Colonic mucosa (tissue), 4 donors: ENCODE results near the gene B4GALNT2. TPM values are rescaled to one million over a fixed set of nuclear protein-coding genes. Genes with fewer than 3 reads are reported as not detected.
"Not testable (repeated sequence)": the region's sequence is repeated elsewhere in the genome, so short reads cannot be mapped to it uniquely, and the experiment has no call there.

Experiments
- DNase-seq: peaks from one replicate; pipeline ENCODE4 v3.0.0-alpha.2; 2020
- H3K27ac ChIP-seq: fragments of 200-600 bp; one replicate; pipeline ENCODE4 v1.8.0; 2021
- H3K27me3 ChIP-seq: fragments of 200-600 bp; one replicate; pipeline ENCODE4 v1.8.0; 2021
- H3K36me3 ChIP-seq: fragments of 200-600 bp; one replicate; pipeline ENCODE4 v1.8.0; 2021
- H3K4me1 ChIP-seq: fragments of 200-600 bp; one replicate; pipeline ENCODE4 v1.8.0; 2021; ENCODE audit warnings: mild to moderate bottlenecking
- H3K4me3 ChIP-seq: fragments of 200-600 bp; one replicate; pipeline ENCODE4 v1.8.0; 2021
- H3K9ac ChIP-seq, 2 donors: one replicate each; pipeline ENCODE4 v1.7.0; 2013; ENCODE audit warnings: control low read depth in 2 of 2, low read depth in 2 of 2, low read length in 2 of 2
- H3K9me3 ChIP-seq: fragments of 200-600 bp; one replicate; pipeline ENCODE4 v1.8.0; 2021
- CTCF ChIP-seq: fragments of 200-600 bp; IDR thresholded peaks from one replicate; pipeline ENCODE4 v1.8.0; 2022; ENCODE audit warnings: antibody characterized with exemption, mild to moderate bottlenecking
- intact Hi-C: fragments of 100-400 bp; cut with DNase I; formaldehyde crosslinking; loops from one replicate; pipeline ENCODE4 v1.14.1; 2022
- total RNA-seq, 2 donors: library from RNA; stranded (reverse); fragmentation: NEBNext Ultra II Directional in 1 of 2; extraction: Animal tissue kit (Norgen Biotek cat#: 25700) in 1 of 2; gene quantifications; one replicate each; pipeline ENCODE4 v1.2.1, GENCODE V29; 2021
- donor health status: healthy.
- donor health status: DM: no; HTN: no; CAD: no.
- donor health status: DM: no; HTN: no; CAD: no.

B4GALNT2 gene
- total RNA-seq, 2 donors from 2014 or later, result 13.3 to 26.8 TPM

GRCh38 chr17:49122566-49122965 is 10.0 kb upstream of the B4GALNT2 start:
- H3K27me3 ChIP-seq, result no peaks in the 10 kb centered on the region
- no peak overlapping the region for H3K4me3 ChIP-seq
- no peak overlapping the region for H3K27ac ChIP-seq
- no peak for TF ChIP-seq CTCF
- H3K9ac ChIP-seq, result no peak overlapping the region
- no peak for DNase-seq
- no peaks in the 10 kb centered on the region for H3K36me3 ChIP-seq
- intact Hi-C loops, result no loop called here
- H3K9me3 ChIP-seq, result no peaks in the 10 kb centered on the region
- H3K4me1 ChIP-seq, result no peaks in the 10 kb centered on the region

- no peak for TF ChIP-seq CTCF
- intact Hi-C loops, result no loop called here
- no peak overlapping the region for H3K4me3 ChIP-seq
- no peaks in the 10 kb centered on the region for H3K27me3 ChIP-seq
- H3K9me3 ChIP-seq, result no peaks in the 10 kb centered on the region
- no peaks in the 10 kb centered on the region for H3K36me3 ChIP-seq
- no peak for DNase-seq
- H3K4me1 ChIP-seq, result no peaks in the 10 kb centered on the region
- no peak overlapping the region for H3K9ac ChIP-seq
- H3K27ac ChIP-seq, result no peak overlapping the region
Observed at GRCh38 chr17:49123061-49123460, 9.5 kb upstream of the B4GALNT2 start.

DNA sequence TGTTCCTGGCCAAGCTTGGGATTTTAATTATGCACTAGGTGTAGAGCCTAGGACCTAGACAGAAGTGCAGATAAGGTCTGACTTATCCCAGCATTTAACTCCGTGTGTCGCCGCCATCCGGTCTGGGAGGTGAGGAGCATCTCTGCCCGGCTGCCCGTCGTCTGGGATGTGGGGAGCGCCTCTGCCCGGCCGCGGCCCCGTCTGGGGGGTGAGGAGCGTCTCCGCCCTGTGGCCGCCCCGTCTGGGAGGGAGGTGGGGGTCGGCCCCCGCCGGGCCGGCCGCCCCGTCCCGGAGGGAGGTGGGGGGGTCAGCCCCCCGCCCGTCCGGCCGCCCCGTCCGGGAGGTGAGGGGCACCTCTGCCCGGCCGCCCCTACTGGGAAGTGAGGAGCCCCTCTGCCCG is 7.1 kb upstream of the B4GALNT2 start:
- Histone ChIP-seq H3K9ac (no peak overlapping the region), H3K9me3 (no peaks in the 10 kb centered on the region), H3K4me1 (no peaks in the 10 kb centered on the region), H3K27me3 (no peaks in the 10 kb centered on the region), H3K27ac (no peak overlapping the region), H3K4me3 (no peak overlapping the region), H3K36me3 (no peaks in the 10 kb centered on the region)
- no peak for TF ChIP-seq CTCF
- no peak for DNase-seq
- intact Hi-C loops, result no loop called here

DNA sequence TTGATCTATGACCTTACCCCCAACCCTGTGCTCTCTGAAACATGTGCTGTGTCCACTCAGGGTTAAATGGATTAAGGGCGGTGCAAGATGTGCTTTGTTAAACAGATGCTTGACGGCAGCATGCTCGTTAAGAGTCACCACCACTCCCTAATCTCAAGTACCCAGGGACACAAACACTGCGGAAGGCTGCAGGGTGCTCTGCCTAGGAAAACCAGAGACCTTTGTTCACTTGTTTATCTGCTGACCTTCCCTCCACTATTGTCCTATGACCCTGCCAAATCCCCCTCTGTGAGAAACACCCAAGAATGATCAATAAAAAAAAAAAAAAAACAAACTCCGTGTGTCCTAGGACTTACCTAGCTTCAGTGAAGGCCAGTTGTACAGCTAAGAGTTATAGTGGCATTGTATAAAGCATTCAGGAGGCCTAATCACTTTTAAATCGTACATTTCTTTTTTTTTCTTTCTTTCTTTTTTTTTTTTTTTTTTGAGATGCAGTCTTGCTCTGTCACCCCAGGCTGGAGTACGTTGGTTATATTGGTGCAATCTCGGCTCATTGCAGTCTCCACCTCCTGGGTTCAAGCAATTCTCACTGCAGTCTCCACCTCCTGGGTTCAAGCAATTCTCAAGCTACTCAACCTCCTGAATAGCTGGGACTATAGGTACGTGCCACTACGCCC is 6.2 kb upstream of the B4GALNT2 start:
- H3K4me1 ChIP-seq, H3K4me3 ChIP-seq, H3K27me3 ChIP-seq, intact Hi-C loops, H3K9me3 ChIP-seq, H3K36me3 ChIP-seq, H3K9ac ChIP-seq: not testable (repeated sequence)
- H3K27ac ChIP-seq, result peak overlapping the region; percentile 57
- peak; percentile 49 for DNase-seq

DNA sequence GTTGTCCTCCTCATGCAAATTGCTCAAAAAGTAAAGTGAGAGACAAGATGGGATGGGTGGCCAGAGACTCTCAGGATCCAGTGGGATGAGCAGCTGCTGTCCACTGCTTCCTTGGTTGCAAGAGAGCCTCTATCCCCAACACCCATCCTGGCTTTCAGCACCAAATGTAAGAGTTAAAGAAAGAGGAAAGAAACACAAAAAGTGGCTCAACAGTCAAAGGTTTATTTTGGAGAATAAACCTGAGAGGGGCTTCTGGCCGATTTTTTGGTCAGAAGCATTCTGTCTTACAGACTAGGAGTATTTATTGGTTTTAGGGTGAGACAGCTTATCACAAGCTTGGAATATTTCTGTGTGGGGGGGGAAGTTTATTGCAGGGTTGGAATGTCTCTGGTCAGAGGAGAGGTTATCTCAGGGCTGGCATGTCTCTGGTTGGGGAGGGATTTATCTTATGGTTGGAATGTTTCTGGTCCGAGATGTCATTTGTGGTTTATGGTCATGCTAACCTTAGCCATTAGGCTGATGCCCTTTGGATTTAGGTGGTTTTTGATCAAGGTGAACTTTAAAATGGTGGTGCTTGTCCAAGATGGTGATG is 3.1 kb upstream of the B4GALNT2 start:
- H3K27ac ChIP-seq, intact Hi-C loops, H3K4me1 ChIP-seq, H3K36me3 ChIP-seq, H3K9ac ChIP-seq, DNase-seq, H3K9me3 ChIP-seq, H3K4me3 ChIP-seq: not testable (repeated sequence)
- H3K27me3 ChIP-seq, result peaks cover 18% of the 10 kb centered on the region

- no peak for DNase-seq
- Histone ChIP-seq H3K27ac (no peak overlapping the region), H3K27me3 (peaks cover 18% of the 10 kb centered on the region), H3K36me3 (no peaks in the 10 kb centered on the region), H3K4me3 (no peak overlapping the region), H3K9me3 (no peaks in the 10 kb centered on the region), H3K4me1 (peaks cover 8% of the 10 kb centered on the region), H3K9ac (peak overlapping the region in 1 of 2 donors; percentile 14)
- intact Hi-C loops, result no loop called here
- TF ChIP-seq CTCF, result no peak
Observed at GRCh38 chr17:49130891-49131290, 1.7 kb upstream of the B4GALNT2 start.
